Melanocyte of skin (primary cell): Measurements from ENCODE around the gene MON1A. TPM values are rescaled to one million over a fixed set of nuclear protein-coding genes. Genes with fewer than 3 reads are reported as not detected.

Experiments used
- small RNA-seq, 2 donors: library from RNA; depleted of rRNA; stranded (forward); fragments of <200 nt; gene quantifications; one replicate each; pipeline ENCODE3, GENCODE V24; 2012
- total RNA-seq, 2 donors: library from RNA; depleted of rRNA; stranded (reverse); fragments of >200 nt; gene quantifications; 2 replicates each; pipeline ENCODE4 v1.2.3, GENCODE V29; 2012

The MON1A gene
- 10 to 100 TPM; 13.8 to 17.0 TPM for total RNA-seq

DNA sequence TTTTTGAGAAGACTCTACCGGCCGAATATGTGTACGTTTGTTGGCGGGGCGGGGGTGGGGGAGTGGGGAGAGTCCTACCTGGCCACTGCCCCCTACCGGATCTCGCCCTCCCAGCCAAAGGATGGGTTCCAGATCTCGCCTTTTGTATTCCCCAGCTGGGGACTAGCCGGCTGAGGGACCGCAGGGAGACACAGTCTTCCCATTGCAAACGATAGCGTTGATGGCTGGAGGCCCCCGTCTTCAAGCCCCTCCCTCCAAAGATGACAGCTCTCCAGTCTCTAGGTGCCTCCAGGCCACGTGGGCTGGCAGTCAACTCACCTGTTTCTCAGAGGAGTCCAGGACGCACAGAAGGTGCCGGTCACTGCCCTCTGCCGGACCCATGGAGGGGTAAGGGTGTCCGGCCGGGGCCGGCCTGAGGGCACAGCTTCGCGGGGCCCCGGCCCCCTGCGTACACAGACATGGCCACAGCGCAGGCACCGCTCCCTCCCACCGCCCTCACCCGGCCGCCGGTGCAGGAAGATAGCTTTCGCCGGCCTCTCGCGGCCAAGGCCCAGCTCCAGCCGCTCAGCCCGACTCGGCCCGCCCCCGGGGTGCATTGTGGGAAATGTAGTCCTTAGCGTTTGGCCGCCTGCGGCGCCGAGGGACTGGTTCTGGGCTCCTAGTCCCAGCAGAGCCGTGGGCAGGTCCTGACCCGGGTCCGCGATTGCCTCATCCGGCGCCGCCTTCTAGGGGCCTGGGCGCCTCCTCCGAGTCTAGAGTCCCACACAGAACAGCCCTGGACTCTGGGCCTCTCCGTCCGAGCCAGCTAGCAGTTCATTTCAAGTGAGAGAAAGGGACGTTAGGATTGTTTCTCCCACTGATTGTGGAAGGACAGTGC is at the start of gene MON1A:
TSS of gene MON1A (minus strand) at position 521 of the 877 bp plus-strand sequence. CDS start 16,465 bp downstream, outside the sequence.

GRCh38 chr3:49939858-49940666 is 10.5 kb upstream of the MON1A start, which contains the start of gene RBM6:
Gene RBM6, plus strand, starts transcription at chr3:49940150. Its CDS starts 22,492 bp downstream, at chr3:49962642.

DNA sequence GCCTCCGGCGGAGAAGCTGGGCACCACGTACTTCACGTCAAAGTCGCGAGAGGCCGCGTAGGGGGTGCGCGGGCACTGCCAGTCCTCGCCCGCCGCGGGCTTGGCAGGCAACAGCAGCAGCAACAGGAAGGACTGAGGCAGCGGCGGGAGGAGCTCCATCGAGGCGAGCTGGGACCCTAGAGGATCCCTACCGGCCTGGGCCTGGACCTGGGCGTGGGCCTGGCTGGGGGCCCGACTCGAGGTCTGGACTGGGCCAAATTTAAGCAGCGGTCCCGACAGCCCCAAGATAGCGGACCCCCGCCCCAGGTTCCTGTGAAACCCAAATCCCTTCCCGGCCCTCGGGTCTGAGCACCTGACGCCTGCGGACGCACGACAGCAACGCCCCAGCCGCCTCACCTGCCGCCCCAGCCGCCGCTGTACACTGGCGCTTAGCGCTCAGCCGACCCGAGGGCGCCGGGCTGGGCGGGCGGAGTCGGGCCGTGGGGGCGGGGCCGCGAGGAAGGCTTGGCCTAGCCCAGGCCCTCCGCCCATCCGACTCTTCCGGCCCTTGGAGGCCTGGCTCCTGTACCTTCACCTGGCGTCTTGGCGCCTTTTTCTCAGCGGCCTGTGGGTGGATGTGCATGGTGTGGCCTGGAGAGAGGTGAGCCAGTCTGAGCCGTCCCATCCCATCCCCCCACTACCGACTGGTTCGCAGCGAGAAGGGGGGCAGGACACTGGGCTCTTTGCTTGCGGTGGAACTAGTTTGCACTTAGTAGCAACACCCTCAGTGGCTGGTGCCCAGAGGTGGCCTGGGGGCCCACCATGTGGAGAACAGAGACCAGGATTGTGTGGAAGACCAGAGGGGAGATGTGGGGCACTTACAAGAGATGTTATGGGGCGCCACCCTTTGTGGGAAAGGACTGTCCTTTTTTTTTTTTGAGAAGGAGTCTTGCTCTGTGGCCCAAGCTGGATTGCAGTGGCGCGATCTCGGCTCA is 25.9 kb downstream of the MON1A start, which contains the start of gene MST1R:
TSS of gene MST1R (minus strand) at position 423 of the 974 bp plus-strand sequence. CDS start at position 159, 264 bp downstream.

DNA sequence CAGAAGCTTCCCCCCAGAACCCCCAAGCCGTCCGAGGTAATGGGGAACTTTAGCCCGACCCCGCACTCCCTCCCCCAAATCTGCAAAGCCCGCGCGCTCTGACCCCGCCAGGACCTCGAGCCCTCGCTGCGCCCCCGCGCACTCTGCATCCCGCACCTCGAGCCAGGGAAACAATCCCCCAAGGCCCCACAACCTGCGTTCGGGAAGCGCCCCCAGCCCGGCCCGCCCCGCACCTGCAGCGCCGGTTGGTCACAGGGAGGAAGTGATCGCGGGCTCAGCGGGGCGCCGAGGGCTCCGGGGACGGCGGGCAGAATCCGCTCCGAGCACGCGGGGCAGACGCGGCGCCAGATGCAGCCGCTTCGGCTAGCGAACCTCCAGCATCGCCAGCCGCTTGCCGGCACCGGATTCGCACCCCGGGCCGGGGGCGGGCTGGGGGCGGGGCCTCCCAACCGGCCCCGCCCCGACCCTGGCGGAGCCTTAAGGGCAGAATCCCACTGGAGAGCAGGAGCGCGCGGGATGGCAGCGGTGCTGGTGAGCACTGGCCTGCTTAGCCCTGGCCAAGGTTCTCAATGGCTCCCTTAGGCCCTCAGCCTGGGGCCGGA is 60.0 kb downstream of the MON1A start, which contains the start of gene CAMKV:
TSS of gene CAMKV (minus strand) at position 382 of the 602 bp plus-strand sequence. CDS start 7,518 bp downstream, outside the sequence.

Small RNA genes lying within 50 kb of the gene (small RNA-seq; reads per million reads assigned to genes)
- 0 reads per million in 2 donors for gene RN7SL217P

Other genes with a start within 250 kb of the MON1A start
- gene MST1, start 240.3 kb downstream of the MON1A start, total RNA-seq = 1 to 10 TPM; 2.0 to 6.9 TPM
- gene RNF123, start 240.3 kb downstream of the MON1A start, total RNA-seq = 10 to 100 TPM; 29.6 to 30.0 TPM
- under 1 TPM; 0.33 to 0.69 TPM for gene AMIGO3, start 210.1 kb downstream of the MON1A start, total RNA-seq
- gene GMPPB, start 205.9 kb downstream of the MON1A start, total RNA-seq = 10 to 100 TPM; 20.3 to 31.6 TPM
- 10 to 100 TPM; 67.3 to 74.3 TPM for gene IP6K1, start 143.3 kb downstream of the MON1A start, total RNA-seq
- gene CDHR4, start 129.9 kb downstream of the MON1A start, total RNA-seq = under 1 TPM in 1 of 2 donors, not detected in 1; under 0.01 TPM
- 10 to 100 TPM in 1 of 2 donors, 1 to 10 TPM in 1; 5.9 to 13.7 TPM for gene INKA1, start 126.5 kb downstream of the MON1A start, total RNA-seq
- gene UBA7, start 115.9 kb downstream of the MON1A start, total RNA-seq = 100 to 1,000 TPM; 112 to 122 TPM
- 10 to 100 TPM in 1 of 2 donors, 1 to 10 TPM in 1; 5.5 to 11.3 TPM for gene TRAIP, start 73.2 kb downstream of the MON1A start, total RNA-seq
- gene CAMKV, start 59.9 kb downstream of the MON1A start, total RNA-seq = under 1 TPM in 1 of 2 donors, not detected in 1; 0.34 TPM
- 1 to 10 TPM in 1 of 2 donors, under 1 TPM in 1; 0.33 to 3.4 TPM for gene MST1R, start 25.9 kb downstream of the MON1A start, total RNA-seq
- 10 to 100 TPM; 33.7 to 45.3 TPM for gene RBM6, start 10.3 kb upstream of the MON1A start, total RNA-seq
- 100 to 1,000 TPM; 125 to 126 TPM for gene RBM5, start 159.1 kb upstream of the MON1A start, total RNA-seq
- under 1 TPM in 1 of 2 donors, not detected in 1; under 0.01 TPM for gene SEMA3F, start 225.5 kb upstream of the MON1A start, total RNA-seq